Stimulated activated CD4-positive, alpha-beta T cell treated with anti-CD3 and anti-CD28 coated beads, TNF-alpha, amount 100 ng/mL, for 1 hour (primary cell): Measurements from ENCODE around the gene POM121L12.

Source experiments
- DNase-seq, 3 donors: peaks; one replicate each; pipeline ENCODE4 v3.0.0-alpha.2; 2020; ENCODE audit warnings: low read depth in 3 of 3, low spot score in 1 of 3

POM121L12 gene

GRCh38 chr7:53035499-53036412 is at the start of gene POM121L12:
Gene POM121L12, plus strand, starts transcription at chr7:53035633. Its CDS starts 39 bp downstream, at chr7:53035672.
- no peak for DNase-seq

GRCh38 chr7:52992001-52992400 is 43.4 kb upstream of the POM121L12 start:
- DNase-seq: no peak

- DNase-seq: no peak
These were observed 42.8 kb upstream of the POM121L12 start for GRCh38 chr7:52992479-52993162.

DNA sequence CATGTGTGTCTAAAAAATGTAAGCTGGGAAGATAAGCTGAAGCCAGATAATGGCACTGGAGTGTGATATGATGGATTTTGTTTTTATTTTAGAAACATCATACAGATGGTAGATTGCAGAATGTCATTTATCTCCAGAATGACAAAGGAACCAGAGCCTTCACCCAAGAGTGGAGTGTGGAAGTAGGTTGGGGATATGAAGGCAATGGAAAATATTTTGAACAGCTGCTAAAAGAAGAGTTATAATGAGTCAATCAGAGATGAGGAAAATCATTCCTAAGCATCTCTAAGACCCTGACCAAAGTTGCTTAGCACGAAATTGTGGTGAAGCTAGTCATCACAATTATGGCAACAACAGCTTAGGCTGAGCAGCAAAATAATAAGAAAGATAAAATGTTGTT is 39.8 kb upstream of the POM121L12 start:
- DNase-seq: no peak

DNA sequence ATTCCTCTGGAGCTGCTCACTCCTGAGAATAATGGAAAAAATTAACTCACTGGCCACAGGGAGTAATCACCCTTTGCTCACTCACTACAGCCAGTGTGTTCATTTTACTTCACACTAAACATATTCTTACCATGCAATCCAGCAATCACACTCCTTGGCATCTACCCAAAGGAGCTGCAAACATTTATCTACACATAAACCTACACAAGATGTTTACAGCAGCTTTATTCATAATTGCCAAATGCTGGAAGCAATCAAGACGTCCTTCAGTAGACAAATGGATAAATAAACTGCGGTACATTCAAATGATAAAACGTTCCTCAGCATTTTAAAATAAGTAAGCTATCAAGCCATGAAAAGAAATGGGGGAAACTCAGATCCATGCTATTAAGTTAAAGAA is 34.2 kb upstream of the POM121L12 start:
- no peak for DNase-seq

GRCh38 chr7:53002389-53002788 is 33.0 kb upstream of the POM121L12 start:
- DNase-seq: no peak

GRCh38 chr7:53003653-53004445 is 31.6 kb upstream of the POM121L12 start:
- no peak for DNase-seq

GRCh38 chr7:53013925-53014324 is 21.5 kb upstream of the POM121L12 start:
- DNase-seq: no peak

DNA sequence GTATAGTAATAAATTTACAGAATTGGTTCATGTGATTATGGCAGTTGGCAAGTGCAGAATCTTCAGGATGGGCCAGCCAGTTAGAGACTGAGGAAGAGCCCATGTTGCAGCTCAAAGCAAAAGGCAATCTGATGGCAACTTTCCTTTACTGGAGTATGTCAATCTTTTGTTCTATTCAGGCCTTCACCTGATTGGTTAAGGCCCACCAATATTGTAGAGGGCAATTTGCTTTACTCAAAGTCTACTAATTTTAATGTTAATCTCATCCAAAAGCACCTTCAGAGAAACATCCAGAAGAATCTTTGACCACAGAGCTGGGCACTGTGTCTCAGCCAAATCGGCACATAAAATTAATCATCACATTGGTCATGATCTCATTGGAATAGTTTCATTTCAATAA is 20.0 kb upstream of the POM121L12 start:
- DNase-seq: no peak

GRCh38 chr7:53022893-53023292 is 12.5 kb upstream of the POM121L12 start:
- no peak for DNase-seq

GRCh38 chr7:53048638-53049037 is 13.2 kb downstream of the POM121L12 start:
- no peak for DNase-seq

- no peak for DNase-seq
These were observed 15.0 kb downstream of the POM121L12 start for GRCh38 chr7:53050433-53050832.

- no peak for DNase-seq
These were observed 24.2 kb downstream of the POM121L12 start for GRCh38 chr7:53059591-53059990.

- no peak for DNase-seq
These were observed 24.6 kb downstream of the POM121L12 start for GRCh38 chr7:53060066-53060465.

GRCh38 chr7:53062796-53063195 is 27.4 kb downstream of the POM121L12 start:
- no peak for DNase-seq

GRCh38 chr7:53068673-53069072 is 33.2 kb downstream of the POM121L12 start:
- DNase-seq: no peak

GRCh38 chr7:53070883-53071282 is 35.5 kb downstream of the POM121L12 start:
- DNase-seq: no peak
